IMR-90 (cell line): ENCODE measurements around the gene BANF1. TPM values are rescaled to one million over a fixed set of nuclear protein-coding genes. Genes with fewer than 3 reads are reported as not detected.

Experiments used
- ATAC-seq: fragments of 200-7000 bp; cut with Tn5 transposase; 2 replicates; pipeline ENCODE4 v1.9.1; 2020; ENCODE audit warnings: low read depth, mild to moderate bottlenecking, moderate library complexity
- BruUV-seq: library from RNA; stranded (reverse); fragments of 400-500 nt; replicated peaks from 2 replicates; lab custom pipeline; 2021; lab: Mats Ljungman, UMichigan
- CTCF ChIA-PET: fragments of 300-600 bp; formaldehyde crosslinking; extraction: SDS; loops from one replicate; lab custom pipeline; 2021; ENCODE audit warnings: antibody characterized with exemption; lab: Yijun Ruan, JAX
- POLR2A ChIA-PET: fragments of 300-600 bp; sonication (Branson Sonifier 250); formaldehyde crosslinking; loops from one replicate; lab custom pipeline; 2022; ENCODE audit warnings: antibody characterized with exemption; ENCODE audit not compliant: unreplicated experiment; lab: Charles Lee
- DNase-seq: peaks from one replicate; pipeline ENCODE4 v3.0.0; 2013
- H2AFZ ChIP-seq: replicated peaks from 2 replicates; pipeline ENCODE3; 2013; ENCODE audit warnings: low read length, mild to moderate bottlenecking; ENCODE audit not compliant: poor library complexity
- H2AK5ac ChIP-seq: 2 replicates; pipeline ENCODE4 v1.6.1; 2013; ENCODE audit warnings: low read depth, low read length, inconsistent platforms
- H2AK9ac ChIP-seq: replicated peaks from 2 replicates; pipeline ENCODE3; 2013; ENCODE audit warnings: mild to moderate bottlenecking, low read depth, low read length, moderate library complexity; ENCODE audit not compliant: poor library complexity
- H2BK120ac ChIP-seq: 2 replicates; pipeline ENCODE4 v1.6.1; 2013; ENCODE audit warnings: low read depth, low read length, inconsistent platforms
- H2BK15ac ChIP-seq: 3 replicates; pipeline ENCODE4 v1.6.1; 2013; ENCODE audit warnings: low read depth, low read length, inconsistent platforms
- H2BK20ac ChIP-seq: 2 replicates; pipeline ENCODE4 v1.6.1; 2013; ENCODE audit warnings: low read depth, mild to moderate bottlenecking, inconsistent platforms, low read length, moderate library complexity
- H2BK5ac ChIP-seq: 2 replicates; pipeline ENCODE4 v1.6.1; 2013; ENCODE audit warnings: mild to moderate bottlenecking, low read depth, low read length, inconsistent platforms; ENCODE audit not compliant: poor library complexity, severe bottlenecking
- H3K14ac ChIP-seq: replicated peaks from 2 replicates; pipeline ENCODE4 v1.6.1; 2013; ENCODE audit warnings: low read depth, low read length, inconsistent platforms
- H3K18ac ChIP-seq: 2 replicates; pipeline ENCODE4 v1.6.1; 2013; ENCODE audit warnings: low read depth, low read length, control low read depth
- H3K23ac ChIP-seq: 2 replicates; pipeline ENCODE4 v1.6.1; 2013; ENCODE audit warnings: low read depth, low read length, inconsistent platforms
- H3K27ac ChIP-seq: 2 replicates; pipeline ENCODE4 v1.5.1; 2013; ENCODE audit warnings: mild to moderate bottlenecking, control low read depth, low read length; ENCODE audit not compliant: insufficient read depth
- H3K27me3 ChIP-seq: 2 replicates; pipeline ENCODE4 v1.6.1; 2013; ENCODE audit warnings: low read length; ENCODE audit not compliant: control insufficient read depth, insufficient read depth
- H3K36me3 ChIP-seq: 2 replicates; pipeline ENCODE4 v1.6.1; 2013; ENCODE audit warnings: low read length, mixed read lengths; ENCODE audit not compliant: control insufficient read depth, insufficient read depth
- H3K4ac ChIP-seq: 2 replicates; pipeline ENCODE4 v1.6.1; 2013; ENCODE audit warnings: low read depth, low read length, inconsistent platforms
- H3K4me1 ChIP-seq: 2 replicates; pipeline ENCODE4 v1.6.1; 2013; ENCODE audit warnings: low read length, mixed read lengths; ENCODE audit not compliant: control insufficient read depth, insufficient read depth
- H3K4me2 ChIP-seq: 2 replicates; pipeline ENCODE4 v1.6.1; 2013; ENCODE audit warnings: low read depth, mild to moderate bottlenecking, control low read depth, low read length, moderate library complexity
- H3K4me3 ChIP-seq: 2 replicates; pipeline ENCODE4 v1.5.1; 2013; ENCODE audit warnings: low read depth, mild to moderate bottlenecking, control low read depth, low read length, moderate library complexity; ENCODE audit not compliant: insufficient read depth
- H3K56ac ChIP-seq: 2 replicates; pipeline ENCODE4 v1.6.1; 2013; ENCODE audit warnings: low read length, inconsistent platforms; ENCODE audit not compliant: insufficient read depth; ENCODE audit errors: extremely low read depth
- H3K79me1 ChIP-seq, 2 experiments: 2 replicates each; pipeline ENCODE4 v1.6.1; 2013; ENCODE audit warnings: low read length in 2 of 2, inconsistent platforms in 1 of 2, low read depth in 1 of 2
- H3K9ac ChIP-seq: 2 replicates; pipeline ENCODE4 v1.6.1; 2013; ENCODE audit warnings: low read depth, low read length, control low read depth
- H3K9me1 ChIP-seq: 2 replicates; pipeline ENCODE4 v1.6.1; 2013; ENCODE audit warnings: low read length, inconsistent platforms; ENCODE audit not compliant: insufficient read depth
- H3K9me3 ChIP-seq: 2 replicates; pipeline ENCODE4 v1.6.1; 2013; ENCODE audit warnings: low read length; ENCODE audit not compliant: control insufficient read depth, insufficient read depth
- H4K20me1 ChIP-seq: 2 replicates; pipeline ENCODE4 v1.6.1; 2013; ENCODE audit warnings: low read length, inconsistent platforms; ENCODE audit not compliant: insufficient read depth
- H4K5ac ChIP-seq: 2 replicates; pipeline ENCODE4 v1.6.1; 2013; ENCODE audit warnings: mild to moderate bottlenecking, low read depth, low read length, control low read depth
- H4K8ac ChIP-seq, 2 experiments: 2 replicates each; pipeline ENCODE4 v1.6.1; 2013; ENCODE audit warnings: low read depth in 2 of 2, low read length in 2 of 2, control low read depth in 1 of 2, inconsistent platforms in 1 of 2
- H4K91ac ChIP-seq: 2 replicates; pipeline ENCODE4 v1.6.1; 2013; ENCODE audit warnings: low read depth, low read length, inconsistent platforms; ENCODE audit not compliant: insufficient read depth
- BHLHE40 ChIP-seq: fragments of 150-350 bp; IDR thresholded peaks from 2 replicates; pipeline ENCODE4 v1.6.1; 2016; ENCODE audit warnings: mild to moderate bottlenecking, low read depth, low read length
- CEBPB ChIP-seq: IDR thresholded peaks from 2 replicates; pipeline ENCODE4 v1.6.1; 2012; ENCODE audit warnings: low read depth, low read length, improper control_type of control experiment
- CHD1 ChIP-seq: IDR thresholded peaks from 2 replicates; pipeline ENCODE4 v1.6.1; 2012; ENCODE audit warnings: low read depth, low read length, improper control_type of control experiment
- FOS ChIP-seq: fragments of 150-350 bp; IDR thresholded peaks from 2 replicates; pipeline ENCODE4 v1.6.1; 2016; ENCODE audit warnings: low read depth, low read length
- MAFK ChIP-seq: IDR thresholded peaks from 2 replicates; pipeline ENCODE4 v1.6.1; 2012; ENCODE audit warnings: low read depth, low read length, improper control_type of control experiment
- MAZ ChIP-seq: IDR thresholded peaks from 2 replicates; pipeline ENCODE4 v1.6.1; 2012; ENCODE audit warnings: low read depth, mild to moderate bottlenecking, low read length, improper control_type of control experiment, moderate library complexity, borderline replicate concordance
- MXI1 ChIP-seq: IDR thresholded peaks from 2 replicates; pipeline ENCODE4 v1.6.1; 2012; ENCODE audit warnings: low read depth, mild to moderate bottlenecking, low read length, moderate library complexity, borderline replicate concordance
- NFE2L2 ChIP-seq: fragments of 150-350 bp; IDR thresholded peaks from 2 replicates; pipeline ENCODE4 v1.6.1; 2016; ENCODE audit warnings: low read depth, mild to moderate bottlenecking, low read length
- POLR2A ChIP-seq: IDR thresholded peaks from 2 replicates; pipeline ENCODE4 v1.6.1; 2012; ENCODE audit warnings: mild to moderate bottlenecking, low read depth, low read length
- RAD21 ChIP-seq: IDR thresholded peaks from 2 replicates; pipeline ENCODE4 v1.6.1; 2012; ENCODE audit warnings: low read length, improper control_type of control experiment
- RFX5 ChIP-seq: IDR thresholded peaks from 2 replicates; pipeline ENCODE4 v1.8.0; 2012; ENCODE audit warnings: low read depth, mild to moderate bottlenecking, low read length, moderate library complexity
- WGBS, 2 experiments: methylation state at CpG; one replicate each; pipeline versions ENCODE4 v1.1.5 to v1.1.7; 2013; ENCODE audit warnings: missing lambda C conversion rate in 2 of 2; ENCODE audit not compliant: insufficient read length in 1 of 2; ENCODE audit errors: extremely low coverage in 2 of 2; 5-methylcytosine and 5-hydroxymethylcytosine counted together
- dilution Hi-C: fragments of 300-500 bp; cut with HindIII; formaldehyde crosslinking; loops from one replicate; pipeline ENCODE4 v1.14.3; 2018; ENCODE audit warnings: low sequenced_read_pairs; ENCODE audit not compliant: unreplicated experiment
- in situ Hi-C: fragments of 300-500 bp; cut with MboI; formaldehyde crosslinking; loops from 3 replicates; pipeline ENCODE4 v1.14.3; 2019; ENCODE audit warnings: low sequenced_read_pairs, inconsistent platforms, mixed read lengths
- intact Hi-C: fragments of 100-400 bp; cut with micrococcal nuclease; formaldehyde crosslinking; loops from 2 replicates; pipeline ENCODE4 v1.10.0; 2022
- polyA plus RNA-seq, 3 experiments: library from polyadenylated mRNA; depleted of rRNA; stranded (reverse); fragments of >200 nt; gene quantifications; 2 replicates each; pipeline ENCODE4 v1.2.3, GENCODE V29; 2012; ENCODE audit warnings: low replicate concordance in 1 of 3
- total RNA-seq: library from RNA; depleted of rRNA; stranded (reverse); fragments of >200 nt; gene quantifications from 2 replicates; pipeline ENCODE4 v1.2.3, GENCODE V29; 2012
- TF ChIP-seq, protein P1 (sequence below): fragments of 150-350 bp; IDR thresholded peaks from 2 replicates; pipeline ENCODE4 v1.6.1; 2016; ENCODE audit warnings: low read depth, mild to moderate bottlenecking, low read length, moderate library complexity, borderline replicate concordance
- TF ChIP-seq, protein P2 (sequence below): conservative IDR thresholded peaks from 2 replicates; pipeline ENCODE4 v1.5.1; 2012; ENCODE audit warnings: mild to moderate bottlenecking, low read depth, low read length, improper control_type of control experiment
- TF ChIP-seq, protein P3 (sequence below): fragments of 150-350 bp; IDR thresholded peaks from 2 replicates; pipeline ENCODE4 v1.6.1; 2017; ENCODE audit warnings: mild to moderate bottlenecking, antibody characterized with exemption, low read length, low read depth

The BANF1 gene
- total and polyA plus RNA-seq, 2 of the 4 experiments (the other 2 are of a cell fraction): 36.6 to 242 TPM

DNA sequence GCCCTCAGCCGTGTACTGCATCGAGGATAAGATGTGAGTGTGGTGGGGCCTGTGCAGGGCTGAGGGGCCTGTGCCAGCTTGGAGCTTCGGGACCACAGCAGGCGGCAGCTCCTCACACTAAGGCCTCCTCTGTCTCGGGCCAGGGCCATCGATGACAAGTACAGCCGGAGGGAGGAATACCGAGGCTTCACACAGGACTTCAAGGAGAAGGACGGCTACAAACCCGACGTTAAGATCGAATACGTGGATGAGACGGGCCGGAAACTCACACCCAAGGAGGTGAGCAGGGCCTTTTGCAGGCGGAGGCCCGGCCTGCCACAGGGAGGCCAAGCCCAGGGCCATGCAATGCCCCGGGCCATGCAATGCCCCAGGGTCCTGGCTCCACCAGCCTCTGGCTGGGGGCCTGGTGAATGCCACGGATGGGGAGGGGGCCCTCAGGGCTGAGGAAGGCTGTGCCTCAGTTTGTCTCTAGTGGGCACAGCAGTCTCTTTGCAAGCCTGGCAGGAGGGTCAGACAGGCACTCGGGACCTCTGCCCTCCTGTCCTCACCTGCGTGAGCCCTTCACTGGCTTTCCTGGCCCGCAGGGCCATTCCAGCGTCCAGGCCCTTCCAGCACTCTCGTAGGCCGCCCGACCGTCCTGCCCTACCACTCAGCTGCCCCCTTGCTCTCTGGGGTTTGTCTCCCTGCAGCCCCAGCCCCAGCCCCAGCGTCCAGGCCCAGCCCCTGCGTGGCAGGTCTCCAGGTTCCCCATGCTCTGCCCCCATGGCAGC is 24.5 kb upstream of the BANF1 start:
- no peak for DNase-seq
- no peaks in the 10 kb centered on the region for H3K27me3 ChIP-seq
- dilution Hi-C loops: no loop called here
- no peak overlapping the region for H3K4me3 ChIP-seq
- in situ Hi-C loops: no loop called here
- H3K14ac ChIP-seq: no peak overlapping the region
- H3K23ac ChIP-seq: no peak overlapping the region
- intact Hi-C loops: no loop called here
- WGBS, 2 experiments: 87% methylated on average over 19 of the region's 29 CpGs; no CpG with 5 or more reads in 1 of the 2 experiments
- H3K4me1 ChIP-seq: 0 out of 2 replicates have a peak, but pooled peaks cover 2% of the 10 kb centered on the region
- TF ChIP-seq BHLHE40: no peak
- no peak for TF ChIP-seq FOS
- TF ChIP-seq MXI1: no peak
- no peak for TF ChIP-seq MAFK
- TF ChIP-seq MAZ: no peak
- TF ChIP-seq, protein P1, sequence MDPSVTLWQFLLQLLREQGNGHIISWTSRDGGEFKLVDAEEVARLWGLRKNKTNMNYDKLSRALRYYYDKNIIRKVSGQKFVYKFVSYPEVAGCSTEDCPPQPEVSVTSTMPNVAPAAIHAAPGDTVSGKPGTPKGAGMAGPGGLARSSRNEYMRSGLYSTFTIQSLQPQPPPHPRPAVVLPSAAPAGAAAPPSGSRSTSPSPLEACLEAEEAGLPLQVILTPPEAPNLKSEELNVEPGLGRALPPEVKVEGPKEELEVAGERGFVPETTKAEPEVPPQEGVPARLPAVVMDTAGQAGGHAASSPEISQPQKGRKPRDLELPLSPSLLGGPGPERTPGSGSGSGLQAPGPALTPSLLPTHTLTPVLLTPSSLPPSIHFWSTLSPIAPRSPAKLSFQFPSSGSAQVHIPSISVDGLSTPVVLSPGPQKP: no peak
- TF ChIP-seq CEBPB: no peak
- TF ChIP-seq NFE2L2: no peak
- TF ChIP-seq RAD21: no peak
- TF ChIP-seq, protein P2, sequence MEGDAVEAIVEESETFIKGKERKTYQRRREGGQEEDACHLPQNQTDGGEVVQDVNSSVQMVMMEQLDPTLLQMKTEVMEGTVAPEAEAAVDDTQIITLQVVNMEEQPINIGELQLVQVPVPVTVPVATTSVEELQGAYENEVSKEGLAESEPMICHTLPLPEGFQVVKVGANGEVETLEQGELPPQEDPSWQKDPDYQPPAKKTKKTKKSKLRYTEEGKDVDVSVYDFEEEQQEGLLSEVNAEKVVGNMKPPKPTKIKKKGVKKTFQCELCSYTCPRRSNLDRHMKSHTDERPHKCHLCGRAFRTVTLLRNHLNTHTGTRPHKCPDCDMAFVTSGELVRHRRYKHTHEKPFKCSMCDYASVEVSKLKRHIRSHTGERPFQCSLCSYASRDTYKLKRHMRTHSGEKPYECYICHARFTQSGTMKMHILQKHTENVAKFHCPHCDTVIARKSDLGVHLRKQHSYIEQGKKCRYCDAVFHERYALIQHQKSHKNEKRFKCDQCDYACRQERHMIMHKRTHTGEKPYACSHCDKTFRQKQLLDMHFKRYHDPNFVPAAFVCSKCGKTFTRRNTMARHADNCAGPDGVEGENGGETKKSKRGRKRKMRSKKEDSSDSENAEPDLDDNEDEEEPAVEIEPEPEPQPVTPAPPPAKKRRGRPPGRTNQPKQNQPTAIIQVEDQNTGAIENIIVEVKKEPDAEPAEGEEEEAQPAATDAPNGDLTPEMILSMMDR: no peak
- no peak for TF ChIP-seq RFX5
- TF ChIP-seq, protein P3, sequence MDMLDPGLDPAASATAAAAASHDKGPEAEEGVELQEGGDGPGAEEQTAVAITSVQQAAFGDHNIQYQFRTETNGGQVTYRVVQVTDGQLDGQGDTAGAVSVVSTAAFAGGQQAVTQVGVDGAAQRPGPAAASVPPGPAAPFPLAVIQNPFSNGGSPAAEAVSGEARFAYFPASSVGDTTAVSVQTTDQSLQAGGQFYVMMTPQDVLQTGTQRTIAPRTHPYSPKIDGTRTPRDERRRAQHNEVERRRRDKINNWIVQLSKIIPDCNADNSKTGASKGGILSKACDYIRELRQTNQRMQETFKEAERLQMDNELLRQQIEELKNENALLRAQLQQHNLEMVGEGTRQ: no peak
- TF ChIP-seq POLR2A: no peak
- TF ChIP-seq CHD1: no peak
- H2AK5ac ChIP-seq: no peak overlapping the region
- H3K79me1 ChIP-seq: peaks cover 0 to 14% of the 10 kb centered on the region in 2 experiments; a peak in 1 of 4 replicates
- no peak overlapping the region for H2AFZ ChIP-seq
- no peak overlapping the region for H4K8ac ChIP-seq
- no peak overlapping the region for H2BK20ac ChIP-seq
- H3K18ac ChIP-seq: no peak overlapping the region
- BruUV-seq: no TSS peak
- no peaks in the 10 kb centered on the region for H3K9me3 ChIP-seq
- H2BK15ac ChIP-seq: no peak overlapping the region
- no peaks in the 10 kb centered on the region for H4K20me1 ChIP-seq
- H3K9me1 ChIP-seq: no peaks in the 10 kb centered on the region
- POLR2A ChIA-PET: no interaction called here
- H3K4me2 ChIP-seq: no peak overlapping the region
- no peak overlapping the region for H4K91ac ChIP-seq
- CTCF ChIA-PET: no interaction called here
- H4K5ac ChIP-seq: no peak overlapping the region
- H3K4ac ChIP-seq: no peak overlapping the region
- H2AK9ac ChIP-seq: no peak overlapping the region
- H2BK120ac ChIP-seq: no peak overlapping the region
- H3K56ac ChIP-seq: no peak overlapping the region
- H3K9ac ChIP-seq: no peak overlapping the region
- H3K36me3 ChIP-seq: peaks cover 39% of the 10 kb centered on the region
- H3K27ac ChIP-seq: no peak overlapping the region
- H2BK5ac ChIP-seq: no peak overlapping the region
- ATAC-seq: no peak
